NCI-H1436 treated with DMSO at 0.1 percent for 48 hours (cell line): ENCODE data around the gene MDM1.

ENCODE experiments used
- DNase-seq: peaks from one replicate; lab custom pipeline; 2025; lab: John Stamatoyannopoulos, UW

The MDM1 gene

GRCh38 chr12:68356060-68356695 is 24.0 kb upstream of the MDM1 start:
- no peak for DNase-seq

GRCh38 chr12:68354977-68355541 is 22.9 kb upstream of the MDM1 start:
- DNase-seq: no peak

GRCh38 chr12:68352067-68352466 is 19.9 kb upstream of the MDM1 start:
- DNase-seq: no peak

- no peak for DNase-seq
Observed at GRCh38 chr12:68350753-68351152, 18.6 kb upstream of the MDM1 start.

GRCh38 chr12:68349921-68350606 is 17.9 kb upstream of the MDM1 start:
- DNase-seq: peak; percentile 99

- DNase-seq: peak; percentile 74
Observed at GRCh38 chr12:68349220-68349621, 17.1 kb upstream of the MDM1 start.

- DNase-seq: no peak
Observed at GRCh38 chr12:68348419-68348818, 16.3 kb upstream of the MDM1 start.

- DNase-seq: no peak
Observed at GRCh38 chr12:68345763-68346162, 13.6 kb upstream of the MDM1 start.

GRCh38 chr12:68344126-68344525 is 12.0 kb upstream of the MDM1 start:
- DNase-seq: no peak

GRCh38 chr12:68342966-68343365 is 10.8 kb upstream of the MDM1 start:
- DNase-seq: peak; percentile 80

GRCh38 chr12:68341822-68342221 is 9.7 kb upstream of the MDM1 start:
- DNase-seq: no peak

GRCh38 chr12:68340404-68341270 is 8.5 kb upstream of the MDM1 start:
- DNase-seq: no peak

GRCh38 chr12:68336889-68337303 is 4.7 kb upstream of the MDM1 start:
- DNase-seq: peak; percentile 57

- no peak for DNase-seq
Observed at GRCh38 chr12:68335462-68335861, 3.3 kb upstream of the MDM1 start.

GRCh38 chr12:68334132-68334531 is 2.0 kb upstream of the MDM1 start:
- DNase-seq: no peak

- DNase-seq: no peak
Observed at GRCh38 chr12:68332728-68333630, 817 bp upstream of the MDM1 start.

GRCh38 chr12:68331500-68331868 is 678 bp downstream of the MDM1 start:
- DNase-seq: no peak

- DNase-seq: no peak
Observed at GRCh38 chr12:68327896-68328295, 4.3 kb downstream of the MDM1 start.

GRCh38 chr12:68326716-68327115 is 5.4 kb downstream of the MDM1 start:
- DNase-seq: no peak

- DNase-seq: no peak
Observed at GRCh38 chr12:68325966-68326365, 6.2 kb downstream of the MDM1 start.

- no peak for DNase-seq
Observed at GRCh38 chr12:68324531-68324930, 7.6 kb downstream of the MDM1 start.

GRCh38 chr12:68321140-68321539 is 11.0 kb downstream of the MDM1 start:
- no peak for DNase-seq
